PC-9 (cell line): ENCODE results near the gene C15orf62. TPM values are rescaled to one million over a fixed set of nuclear protein-coding genes. Genes with fewer than 3 reads are reported as not detected.

Experiments
- BruUV-seq: library from RNA; stranded (reverse); fragments of 400-500 nt; replicated peaks from 2 replicates; lab custom pipeline; 2021; lab: Mats Ljungman, UMichigan
- CTCF ChIA-PET: fragments of 300-600 bp; sonication (Branson Sonifier 250); formaldehyde crosslinking; loops from one replicate; lab custom pipeline; 2022; ENCODE audit warnings: antibody characterized with exemption; lab: Charles Lee
- POLR2A ChIA-PET: fragments of 300-600 bp; sonication (Branson Sonifier 250); formaldehyde crosslinking; loops from one replicate; lab custom pipeline; 2022; ENCODE audit warnings: antibody characterized with exemption; ENCODE audit not compliant: unreplicated experiment; lab: Charles Lee
- DNase-seq, 2 experiments: peaks; one replicate each; pipeline versions ENCODE4 v3.0.0 to v3.0.0-alpha.2; 2015 to 2022; ENCODE audit warnings: mixed read lengths in 1 of 2
- H2AFZ ChIP-seq: fragments of 200-600 bp; sonication (generic); 2 replicates; pipeline ENCODE4 v1.8.1; 2017; ENCODE audit warnings: antibody characterized with exemption
- H3F3A ChIP-seq: fragments of 200-600 bp; sonication (generic); 2 replicates; pipeline ENCODE4 v1.8.1; 2017; ENCODE audit warnings: antibody characterized with exemption, mild to moderate bottlenecking, low read depth; ENCODE audit not compliant: insufficient read depth
- H3K27ac ChIP-seq: fragments of 200-600 bp; sonication (generic); 2 replicates; pipeline ENCODE4 v1.6.1; 2016; ENCODE audit warnings: mixed run types
- H3K27me3 ChIP-seq: fragments of 200-600 bp; sonication (generic); 2 replicates; pipeline ENCODE4 v1.6.1; 2016; ENCODE audit warnings: low read depth, mixed run types; ENCODE audit not compliant: insufficient read depth
- H3K36me3 ChIP-seq: fragments of 200-600 bp; sonication (generic); 2 replicates; pipeline ENCODE4 v1.6.1; 2016; ENCODE audit warnings: low read depth, mixed run types
- H3K4me1 ChIP-seq: fragments of 200-600 bp; sonication (generic); replicated peaks from 2 replicates; pipeline ENCODE4 v1.6.1; 2016; ENCODE audit warnings: mixed run types; ENCODE audit not compliant: insufficient read depth
- H3K4me2 ChIP-seq: fragments of 200-600 bp; sonication (generic); 2 replicates; pipeline ENCODE4 v1.6.1; 2017; ENCODE audit warnings: mixed run types
- H3K4me3 ChIP-seq: fragments of 200-600 bp; sonication (generic); 2 replicates; pipeline ENCODE4 v1.6.1; 2016; ENCODE audit warnings: mixed run types
- H3K79me2 ChIP-seq: fragments of 200-600 bp; sonication (generic); 2 replicates; pipeline ENCODE4 v1.6.1; 2017; ENCODE audit warnings: low read depth, mixed run types
- H3K9me2 ChIP-seq: fragments of 200-600 bp; sonication (generic); 2 replicates; pipeline ENCODE4 v1.8.1; 2017; ENCODE audit warnings: mild to moderate bottlenecking; ENCODE audit not compliant: insufficient read depth
- H3K9me3 ChIP-seq: fragments of 200-600 bp; sonication (generic); 2 replicates; pipeline ENCODE4 v1.8.1; 2016; ENCODE audit warnings: low read depth; ENCODE audit not compliant: insufficient read depth
- H4K20me1 ChIP-seq: fragments of 200-600 bp; sonication (generic); 2 replicates; pipeline ENCODE4 v1.8.1; 2017; ENCODE audit not compliant: insufficient read depth
- CTCF ChIP-seq: fragments of 200-600 bp; sonication (generic); conservative IDR thresholded peaks from 2 replicates; pipeline ENCODE4 v1.6.1; 2017; ENCODE audit warnings: mixed run types, antibody characterized with exemption, mild to moderate bottlenecking, moderate library complexity
- EZH2 ChIP-seq: fragments of 200-600 bp; sonication (generic); IDR thresholded peaks from 2 replicates; pipeline ENCODE4 v1.8.0; 2017; ENCODE audit warnings: antibody characterized with exemption, low read depth
- intact Hi-C: fragments of 100-400 bp; cut with micrococcal nuclease; formaldehyde crosslinking; loops from one replicate; pipeline ENCODE4 v1.10.0; 2022; ENCODE audit not compliant: unreplicated experiment
- total RNA-seq: library from RNA; stranded (reverse); gene quantifications from 2 replicates; pipeline ENCODE4 v1.2.3, GENCODE V29; 2021

The C15orf62 gene
- total RNA-seq, 1 experiment from 2014 or later, result 0.33 TPM

- DNase-seq, result no peak
- POLR2A ChIA-PET, result interaction anchor here (0.5 kb wide), 1 partner anchor 414 kb away, joined by 4 read pairs; no protein-coding TSS in a partner anchor
- no peaks in the 10 kb centered on the region for H4K20me1 ChIP-seq
- no peaks in the 10 kb centered on the region for H3K9me3 ChIP-seq
- TF ChIP-seq EZH2 (no peak), CTCF (no peak)
- H3K4me3 ChIP-seq, result no peak overlapping the region
- intact Hi-C loops, result no loop called here
- no peaks in the 10 kb centered on the region for H3K4me1 ChIP-seq
- H3K4me2 ChIP-seq, result no peak overlapping the region
- H3K36me3 ChIP-seq, result no peaks in the 10 kb centered on the region; the same call in 1 of the 2 replicates
- H3K79me2 ChIP-seq, result no peaks in the 10 kb centered on the region
- H3K27me3 ChIP-seq, result no peaks in the 10 kb centered on the region
- H2AFZ ChIP-seq, result no peak overlapping the region
- BruUV-seq, result no TSS peak
- CTCF ChIA-PET, result interaction anchor here (0.6 kb wide), 1 partner anchor 10 kb away, joined by 3 read pairs; no protein-coding TSS in a partner anchor
- H3K9me2 ChIP-seq, result no peaks in the 10 kb centered on the region
- no peak overlapping the region for H3K27ac ChIP-seq
- no peaks in the 10 kb centered on the region for H3F3A ChIP-seq
These were observed 33.2 kb upstream of the C15orf62 start for GRCh38 chr15:40736575-40736974.

GRCh38 chr15:40737048-40737447 is 32.7 kb upstream of the C15orf62 start:
- Histone ChIP-seq H3K27me3 (no peaks in the 10 kb centered on the region), H3K27ac (no peak overlapping the region), H3K79me2 (no peaks in the 10 kb centered on the region), H3K36me3 (no peaks in the 10 kb centered on the region; the same call in 1 of the 2 replicates), H3K9me2 (no peaks in the 10 kb centered on the region), H2AFZ (no peak overlapping the region), H3K4me1 (no peaks in the 10 kb centered on the region), H3K4me2 (no peak overlapping the region), H4K20me1 (no peaks in the 10 kb centered on the region), H3F3A (no peaks in the 10 kb centered on the region), H3K4me3 (no peak overlapping the region), H3K9me3 (no peaks in the 10 kb centered on the region)
- intact Hi-C loops, result no loop called here
- no TSS peak for BruUV-seq
- ChIA-PET POLR2A (interaction anchor here (0.5 kb wide), 1 partner anchor 414 kb away, joined by 4 read pairs; no protein-coding TSS in a partner anchor), CTCF (no interaction called here)
- DNase-seq, result no peak
- no peak for TF ChIP-seq EZH2
- TF ChIP-seq CTCF, result no peak

DNA sequence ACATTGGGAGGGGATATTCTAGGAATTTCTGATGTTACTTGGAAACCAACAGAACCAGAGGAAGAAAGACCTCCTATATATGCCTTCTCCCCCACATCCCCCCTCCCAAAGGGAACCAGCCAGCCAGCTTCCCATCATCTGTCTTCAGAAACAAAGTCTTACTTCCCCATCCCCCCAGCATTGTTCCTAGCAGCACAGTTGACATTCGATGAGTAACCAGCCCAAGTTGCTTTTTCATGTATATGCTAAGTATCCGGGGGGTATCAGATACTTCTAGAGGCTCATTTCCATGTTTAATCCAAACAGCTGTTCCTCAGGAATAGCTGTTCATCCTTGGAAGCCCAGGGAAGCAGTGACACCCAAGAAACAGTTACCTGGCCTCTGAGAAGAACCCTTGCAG is 30.7 kb upstream of the C15orf62 start:
- intact Hi-C loops, result no loop called here
- no peaks in the 10 kb centered on the region; the same call in 1 of the 2 replicates for H3K36me3 ChIP-seq

More for the DNA sequence above, 30.7 kb upstream of the C15orf62 start:
- Histone ChIP-seq H3K9me3 (no peaks in the 10 kb centered on the region), H3K4me3 (no peak overlapping the region), H4K20me1 (no peaks in the 10 kb centered on the region), H3K4me1 (no peaks in the 10 kb centered on the region), H3K4me2 (no peak overlapping the region), H3F3A (no peaks in the 10 kb centered on the region), H2AFZ (no peak overlapping the region), H3K9me2 (no peaks in the 10 kb centered on the region), H3K27ac (no peak overlapping the region), H3K27me3 (no peaks in the 10 kb centered on the region), H3K79me2 (no peaks in the 10 kb centered on the region)
- TF ChIP-seq EZH2 (no peak), CTCF (no peak)
- no peak for DNase-seq
- CTCF ChIA-PET, result no interaction called here
- no TSS peak for BruUV-seq
- POLR2A ChIA-PET, result interaction anchor here (0.6 kb wide), 1 partner anchor 70 kb away, joined by 12 read pairs; no protein-coding TSS in a partner anchor
